OCI-M2 (cell line): ENCODE results near the gene SEMA3G.

Source experiments
- DNase-seq: peaks from one replicate; lab custom pipeline; 2025; ENCODE audit not compliant: unreplicated experiment; lab: John Stamatoyannopoulos, UW

Gene SEMA3G

GRCh38 chr3:52444860-52445793 lies at the start of gene SEMA3G:
Gene SEMA3G, minus strand, starts transcription at chr3:52445103. Its CDS starts 76 bp downstream, at chr3:52445027.
- no peak for DNase-seq

- no peak for DNase-seq
Observed at GRCh38 chr3:52494445-52494844, 49.5 kb upstream of the SEMA3G start.

GRCh38 chr3:52493232-52494017 lies 48.5 kb upstream of the SEMA3G start:
- DNase-seq = no peak

GRCh38 chr3:52492059-52492458 lies 47.2 kb upstream of the SEMA3G start:
- DNase-seq = no peak

GRCh38 chr3:52490939-52491526 lies 46.1 kb upstream of the SEMA3G start:
- DNase-seq = no peak

- DNase-seq = no peak
Observed at GRCh38 chr3:52490035-52490938, 45.4 kb upstream of the SEMA3G start.

GRCh38 chr3:52489453-52489852 lies 44.5 kb upstream of the SEMA3G start:
- DNase-seq = no peak

GRCh38 chr3:52488746-52489145 lies 43.8 kb upstream of the SEMA3G start:
- no peak for DNase-seq

- no peak for DNase-seq
Observed at GRCh38 chr3:52487788-52488691, 43.1 kb upstream of the SEMA3G start.

GRCh38 chr3:52487050-52487787 lies 42.3 kb upstream of the SEMA3G start:
- no peak for DNase-seq

GRCh38 chr3:52484680-52485461 lies 40.0 kb upstream of the SEMA3G start:
- no peak for DNase-seq

GRCh38 chr3:52483577-52484381 lies 38.9 kb upstream of the SEMA3G start:
- no peak for DNase-seq

GRCh38 chr3:52483081-52483480 lies 38.2 kb upstream of the SEMA3G start:
- DNase-seq = no peak

GRCh38 chr3:52481819-52482521 lies 37.1 kb upstream of the SEMA3G start:
- no peak for DNase-seq

- no peak for DNase-seq
Observed at GRCh38 chr3:52480768-52481715, 36.1 kb upstream of the SEMA3G start.
